HG03432 (cell line): Measurements from ENCODE around the gene SIM1.

ENCODE experiments used
- ATAC-seq: cut with Tn5 transposase; IDR thresholded peaks from one replicate; pipeline ENCODE4 v1.9.1; 2021; ENCODE audit warnings: mild to moderate bottlenecking, moderate library complexity; ENCODE audit not compliant: unreplicated experiment

The SIM1 gene

DNA sequence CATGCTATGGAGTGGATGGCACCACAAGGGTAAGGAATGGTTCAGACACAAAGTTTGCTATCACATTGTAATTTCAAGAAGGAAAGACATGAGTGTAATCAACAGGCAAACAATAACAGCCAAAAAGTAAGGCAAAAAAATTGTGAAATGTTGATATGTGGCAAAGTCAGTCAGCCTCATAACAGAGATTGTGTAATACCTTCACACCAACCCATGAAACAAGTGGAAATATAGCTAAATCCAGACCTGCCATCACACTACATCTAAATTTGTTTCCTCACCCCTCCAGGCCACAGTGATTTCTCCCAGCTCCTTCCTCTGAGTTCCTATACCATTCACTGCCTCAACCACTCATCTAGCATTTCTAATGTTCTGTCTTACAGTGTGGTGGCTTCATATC, 37.3 kb downstream of the SIM1 start:
- ATAC-seq = no peak

- ATAC-seq = no peak
Observed at GRCh38 chr6:100426744-100427338, 37.9 kb downstream of the SIM1 start.

DNA sequence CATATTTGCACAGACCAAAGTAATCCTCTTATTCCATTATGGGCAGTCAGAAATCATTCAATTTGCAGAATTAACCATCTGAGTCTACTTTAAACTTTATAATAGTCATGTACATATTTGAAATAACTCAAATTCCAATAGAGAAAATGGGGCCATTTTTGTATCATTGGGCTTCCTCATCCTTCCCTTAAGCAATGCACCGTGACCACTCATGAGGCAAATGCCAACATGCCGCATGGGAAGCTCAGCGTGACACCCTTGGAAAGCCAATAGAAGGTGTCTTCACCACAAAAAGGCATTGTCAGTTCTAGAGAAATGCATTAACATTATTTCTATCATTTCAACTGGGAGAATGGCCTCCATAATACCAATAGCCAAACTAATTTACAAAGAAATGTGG, 38.5 kb downstream of the SIM1 start:
- ATAC-seq = no peak

DNA sequence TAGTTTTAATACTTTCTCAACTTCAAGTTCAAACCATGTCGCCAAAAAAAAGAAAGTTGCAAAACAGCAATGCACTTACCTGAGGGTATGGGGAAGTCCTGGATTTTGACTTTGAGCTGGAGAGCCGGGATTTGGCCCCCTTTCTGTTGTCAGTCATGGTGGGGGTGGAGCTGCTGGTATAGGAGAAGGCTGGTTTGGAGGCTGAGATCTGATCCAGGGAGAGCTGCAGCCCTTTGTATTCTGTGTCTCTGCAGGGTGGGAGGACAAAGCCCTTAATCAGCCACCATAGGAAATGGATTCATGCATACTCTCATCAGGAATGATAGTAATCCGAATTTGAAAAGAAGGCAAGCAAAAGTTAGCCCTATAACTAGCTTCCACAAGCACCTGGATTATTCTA, 44.0 kb downstream of the SIM1 start:
- no peak for ATAC-seq

GRCh38 chr6:100417036-100417435, 47.7 kb downstream of the SIM1 start:
- ATAC-seq = no peak

GRCh38 chr6:100415768-100416167, 49.0 kb downstream of the SIM1 start:
- ATAC-seq = no peak

- ATAC-seq = no peak
Observed at GRCh38 chr6:100412872-100413271, 51.8 kb downstream of the SIM1 start.

DNA sequence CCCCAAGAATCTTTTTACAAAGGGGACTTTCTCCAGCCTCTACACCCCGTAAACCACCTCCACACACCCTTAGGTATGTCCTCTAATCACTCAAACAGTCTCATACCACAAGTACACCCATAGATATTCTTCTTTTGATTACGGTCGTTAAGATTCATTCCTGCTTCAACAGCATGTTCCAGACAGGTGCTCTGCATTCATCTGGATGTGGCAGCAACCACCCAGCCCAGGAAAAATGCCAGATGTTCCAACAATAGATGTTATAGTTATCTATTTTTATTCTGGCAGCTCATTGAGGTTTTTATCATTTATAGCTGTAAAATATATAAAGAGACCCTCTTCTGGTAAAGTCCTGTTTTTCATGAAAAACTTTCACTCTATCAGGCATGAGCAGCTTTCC, 60.7 kb downstream of the SIM1 start:
- ATAC-seq = no peak

GRCh38 chr6:100393493-100393892, 71.2 kb downstream of the SIM1 start:
- no peak for ATAC-seq

DNA sequence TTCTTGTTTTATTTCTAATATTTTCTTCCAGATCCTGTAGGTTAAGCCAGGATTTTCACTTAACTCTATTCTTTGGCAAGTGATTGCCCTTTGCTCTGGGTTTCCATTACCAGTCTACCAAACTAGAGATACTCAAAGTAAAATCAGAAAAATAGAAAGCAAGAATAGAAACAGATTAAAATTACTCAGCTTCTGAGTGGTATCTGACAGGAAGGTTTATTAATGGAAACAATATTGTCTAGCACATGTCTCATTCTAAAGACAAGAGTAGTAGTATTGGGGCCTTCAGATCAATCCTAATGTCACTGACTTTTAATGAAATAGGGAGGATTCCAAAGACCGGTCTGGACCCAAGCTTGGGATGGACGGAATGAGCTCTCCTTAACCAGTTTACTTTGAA, 72.3 kb downstream of the SIM1 start:
- ATAC-seq = peak; percentile 40

DNA sequence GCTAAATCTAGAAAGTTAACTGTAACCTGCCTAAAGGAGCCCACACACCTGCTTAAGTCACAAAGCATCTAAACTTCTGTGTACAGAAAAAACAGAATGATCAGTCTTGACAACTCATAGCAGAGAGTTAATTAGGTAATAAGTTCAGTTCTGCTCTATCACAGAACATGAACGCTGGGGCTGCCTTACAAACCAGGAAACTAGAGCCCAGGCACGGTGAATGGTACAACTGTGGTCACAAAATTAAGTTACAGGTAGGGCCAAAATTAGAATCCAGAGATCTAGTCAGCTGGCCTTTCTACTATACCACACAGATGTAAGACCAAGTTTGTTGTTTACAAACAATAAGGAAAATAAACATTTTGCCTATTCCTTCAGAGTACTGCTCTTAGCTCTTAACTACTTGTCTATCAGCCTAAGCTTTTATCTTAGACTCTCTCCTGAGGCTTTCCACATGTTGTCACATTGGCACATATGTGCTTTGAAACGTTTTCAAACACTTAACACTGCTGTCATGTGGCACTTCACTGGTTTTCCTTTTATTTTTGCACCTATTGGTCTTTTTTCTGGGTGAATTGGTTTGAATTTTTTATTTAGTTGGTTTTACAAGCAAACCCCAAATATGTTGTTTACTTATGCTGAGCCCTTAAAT, 75.7 kb downstream of the SIM1 start:
- no peak for ATAC-seq

DNA sequence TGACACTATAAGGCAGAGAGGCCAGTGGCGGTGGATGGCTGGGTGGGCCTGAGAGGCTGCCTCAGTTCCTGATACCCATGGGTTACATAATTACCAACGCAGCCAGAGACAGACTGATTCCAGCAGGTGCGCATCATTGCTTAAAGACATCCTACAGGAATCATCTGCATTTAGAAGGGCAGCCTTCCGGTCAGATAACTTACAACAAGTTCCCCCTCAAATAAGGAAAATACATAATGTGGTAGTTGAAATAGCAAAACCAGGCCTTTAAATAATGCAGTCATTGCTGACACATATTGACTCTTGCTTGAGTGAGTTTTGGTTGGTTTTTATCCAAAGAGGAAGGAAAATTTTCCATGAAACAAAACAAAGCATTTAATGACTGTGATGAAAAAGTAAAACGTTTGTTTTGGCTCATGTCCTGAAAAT, 81.9 kb downstream of the SIM1 start:
- ATAC-seq = no peak

DNA sequence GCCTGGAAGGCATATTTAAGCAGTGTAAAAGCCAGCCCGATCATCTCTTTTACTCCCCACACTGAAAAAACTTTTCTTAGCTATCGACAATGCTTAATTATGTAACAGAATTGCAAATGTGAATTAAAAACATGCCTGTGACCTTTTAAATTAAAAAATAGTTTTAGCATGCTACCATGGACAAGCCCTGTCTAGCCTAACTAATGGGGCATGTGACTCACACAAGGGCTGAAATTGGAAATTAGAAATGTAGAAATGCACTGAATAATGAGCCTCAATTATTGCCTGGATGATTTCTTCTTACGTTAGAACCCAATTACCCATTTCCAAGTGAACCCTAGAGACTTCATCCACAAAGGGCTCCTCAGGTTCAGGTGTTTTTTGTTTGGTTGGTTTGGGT, 82.7 kb downstream of the SIM1 start:
- ATAC-seq = no peak

- no peak for ATAC-seq
Observed at GRCh38 chr6:100381111-100381510, 83.6 kb downstream of the SIM1 start.

DNA sequence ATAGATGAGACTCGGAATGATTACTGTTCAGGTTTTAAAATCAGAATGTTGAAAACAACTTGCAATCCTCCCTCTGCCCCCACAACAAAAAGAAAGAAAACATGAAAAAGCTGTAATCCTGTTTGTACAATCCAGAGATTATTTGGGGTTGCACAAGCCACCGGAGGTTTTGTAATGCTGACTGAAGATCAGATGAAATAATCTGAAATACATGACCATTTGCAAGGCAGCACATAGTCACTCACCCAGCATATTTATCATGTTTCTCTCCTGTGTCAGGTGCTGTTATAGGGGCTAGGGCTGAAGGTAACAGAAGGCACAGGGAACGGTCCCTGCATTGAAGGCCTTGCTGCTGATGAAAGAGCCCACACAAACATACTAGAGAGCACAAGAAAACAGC, 85.3 kb downstream of the SIM1 start:
- ATAC-seq = no peak

DNA sequence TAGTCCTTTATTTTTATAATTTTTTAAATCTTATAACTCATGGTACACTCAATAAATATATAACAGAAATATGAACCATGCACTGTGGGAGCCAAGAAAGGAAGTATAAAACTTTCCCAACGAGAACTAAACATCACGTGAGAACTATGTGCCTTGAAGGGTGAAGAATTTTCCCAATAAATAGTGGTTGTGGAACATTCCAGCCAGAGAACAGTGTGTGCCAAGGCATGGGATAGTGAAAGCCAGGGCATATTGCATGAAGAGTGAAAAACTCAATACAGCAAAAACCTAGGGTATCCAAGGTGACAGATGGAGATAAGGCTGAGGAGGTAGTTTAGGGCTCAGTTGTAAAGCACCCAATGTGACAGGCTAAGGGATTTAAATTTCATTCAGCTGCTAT, 86.1 kb downstream of the SIM1 start:
- no peak for ATAC-seq

GRCh38 chr6:100376103-100376502, 88.6 kb downstream of the SIM1 start:
- ATAC-seq = peak; percentile 76

DNA sequence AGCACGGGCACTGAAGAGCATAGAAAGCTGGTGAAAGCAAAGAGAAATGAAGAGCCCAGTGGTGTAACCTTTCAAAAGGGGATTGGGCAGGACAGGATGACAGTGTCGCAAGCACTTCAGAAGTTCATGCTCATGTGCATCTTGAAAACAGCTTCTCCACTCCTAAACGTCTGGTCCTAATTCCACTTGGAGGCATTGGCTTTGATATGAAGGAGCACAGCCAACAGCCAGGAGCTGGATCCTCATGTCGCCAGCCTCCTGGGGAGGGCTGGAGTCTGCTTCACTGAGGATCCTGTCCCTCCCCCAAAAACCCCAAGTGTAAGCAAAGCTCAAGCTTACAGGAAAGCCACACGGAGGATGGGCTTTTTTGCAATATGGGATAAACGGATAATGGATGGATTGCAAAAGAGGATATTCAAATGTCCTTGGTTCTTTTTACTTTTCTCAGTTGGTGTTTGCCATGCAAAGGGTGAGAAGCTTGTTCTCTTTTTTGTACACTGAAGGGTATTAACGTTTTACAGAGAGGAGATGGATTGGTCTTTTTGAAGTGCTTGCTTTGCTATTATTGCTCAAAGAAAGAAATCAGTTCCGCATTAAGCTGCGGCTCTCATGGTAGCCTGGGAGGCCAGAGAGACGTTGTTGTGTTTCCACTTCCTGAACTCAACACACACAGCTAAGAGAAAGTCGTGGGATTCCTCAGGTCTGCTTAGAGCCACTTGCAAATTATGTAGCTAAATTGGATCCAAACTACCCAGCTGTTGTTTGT, 92.2 kb downstream of the SIM1 start:
- ATAC-seq = no peak

DNA sequence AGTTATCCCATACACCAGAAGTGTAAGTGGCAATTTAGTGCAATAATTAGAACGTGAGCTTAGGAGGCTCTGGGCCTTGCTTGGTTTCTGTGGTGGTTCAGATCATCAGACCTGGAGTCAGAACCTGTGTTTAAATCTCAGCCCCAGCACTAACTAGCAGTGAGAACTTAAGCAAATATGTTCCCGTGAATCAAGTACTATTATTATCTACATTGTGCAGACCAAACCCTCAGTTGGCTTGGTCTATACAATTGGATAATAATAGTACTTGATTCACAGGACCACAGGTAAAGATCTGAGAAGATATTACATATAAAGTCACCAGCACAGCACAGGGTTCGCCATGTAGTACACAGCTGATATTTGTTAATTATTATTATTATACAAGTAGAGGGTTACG, 93.1 kb downstream of the SIM1 start:
- ATAC-seq = no peak

- ATAC-seq = no peak
Observed at GRCh38 chr6:100370265-100370664, 94.5 kb downstream of the SIM1 start.

DNA sequence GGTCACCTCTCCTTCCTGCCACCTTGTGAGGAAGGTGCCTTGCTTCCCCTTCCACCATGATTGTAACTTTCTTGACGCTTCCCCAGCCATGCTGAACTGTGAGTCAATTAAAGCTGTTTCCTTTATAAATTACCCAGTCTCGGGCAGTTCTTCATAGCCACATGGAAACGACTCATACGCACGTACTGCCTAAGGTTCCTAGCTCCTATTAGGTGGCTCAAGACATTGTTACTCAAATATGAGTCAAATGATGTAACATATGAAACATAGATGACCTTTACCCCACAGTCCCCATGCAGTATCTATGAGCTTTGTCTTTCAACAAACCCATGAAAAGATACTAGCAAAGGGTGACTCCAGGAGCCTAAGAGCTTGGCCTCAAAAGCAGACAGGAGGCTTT, 98.3 kb downstream of the SIM1 start:
- ATAC-seq = no peak

DNA sequence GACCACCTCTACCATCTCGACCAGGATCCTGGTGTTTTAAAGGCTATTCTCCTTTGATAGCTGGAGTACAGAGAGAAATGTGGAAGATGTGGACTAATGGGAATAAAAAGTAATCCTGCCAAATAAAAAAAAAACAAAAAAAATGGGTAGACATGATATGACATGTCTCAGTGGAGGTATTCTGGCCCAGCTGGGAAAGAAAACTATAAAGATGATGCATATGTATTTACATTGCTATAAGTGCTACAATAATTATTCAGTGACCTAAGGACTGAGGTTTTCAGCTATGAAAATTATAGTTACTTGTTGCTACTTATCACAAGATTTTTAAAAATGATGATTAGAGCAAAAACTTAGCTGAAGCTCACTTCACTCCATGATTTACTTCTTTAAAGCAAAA, 101.1 kb downstream of the SIM1 start:
- no peak for ATAC-seq
